Adrenal gland (tissue), 5 donors: Measurements from ENCODE around the gene TGFBR3.

Experiments used
- CTCF ChIP-seq, 6 experiments: fragments of 450-650 bp in 4 of 6; fragments of 200-600 bp in 2 of 6; sonication (generic) in 1 of 6; IDR thresholded peaks; 1 replicate in 5 of 6; 2 replicates in 1 of 6; pipeline versions ENCODE4 v1.5.1 to v1.8.0; 2016 to 2021; ENCODE audit warnings: antibody characterized with exemption in 6 of 6, mild to moderate bottlenecking in 2 of 6, moderate library complexity in 1 of 6
- POLR2A ChIP-seq, 2 donors: fragments of 450-650 bp; IDR thresholded peaks; one replicate each; pipeline ENCODE4 v1.6.1; 2017; ENCODE audit warnings: antibody characterized with exemption in 2 of 2, mild to moderate bottlenecking in 2 of 2, moderate library complexity in 1 of 2
- donor health status: DM: no; HTN: no; CAD: no.

- TF ChIP-seq CTCF (IDR thresholded peaks at IDR 0.05) = no peak
- TF ChIP-seq POLR2A (IDR thresholded peaks at IDR 0.05) = no peak
These were observed 109.7 kb downstream of the TGFBR3 start for GRCh38 chr1:91776068-91776794.
